Brain microvascular endothelial cell (primary cell): ENCODE data around the gene ARCN1.

Experiments
- DNase-seq: peaks from one replicate; pipeline ENCODE4 v3.0.0-alpha.2; 2020
- H3K27ac ChIP-seq: fragments of 250-450 bp; sonication (Bioruptor Pico); 2 replicates; pipeline ENCODE4 v1.5.1; 2020; ENCODE audit warnings: mild to moderate bottlenecking, moderate library complexity
- H3K27me3 ChIP-seq: fragments of 250-450 bp; sonication (Bioruptor Pico); replicated peaks from 2 replicates; pipeline ENCODE4 v1.5.1; 2020; ENCODE audit warnings: mild to moderate bottlenecking
- H3K36me3 ChIP-seq: fragments of 250-450 bp; sonication (Bioruptor Pico); replicated peaks from 2 replicates; pipeline ENCODE4 v1.5.1; 2020; ENCODE audit warnings: mild to moderate bottlenecking
- H3K4me3 ChIP-seq: 2 replicates; pipeline ENCODE4 v1.5.1; 2011; ENCODE audit warnings: low read depth, mild to moderate bottlenecking, control low read depth, low read length, moderate library complexity
- CTCF ChIP-seq: IDR thresholded peaks from 2 replicates; pipeline ENCODE4 v1.5.1; 2011; ENCODE audit warnings: low read depth, mild to moderate bottlenecking, moderate library complexity, low read length, control low read depth, inconsistent platforms; ENCODE audit errors: missing control alignments
- in situ Hi-C: cut with HindIII; loops from 2 replicates; pipeline ENCODE4 v1.10.0; 2017; ENCODE audit warnings: low sequenced_read_pairs, low pct_ligation_motif_present

ARCN1 gene

GRCh38 chr11:118628861-118629549, 56.8 kb downstream of the ARCN1 start:
- H3K36me3 ChIP-seq, result peaks cover 88% of the 10 kb centered on the region
- no peak overlapping the region for H3K27ac ChIP-seq
- no peak for TF ChIP-seq CTCF
- no peak overlapping the region for H3K4me3 ChIP-seq
- no peak for DNase-seq
- no peaks in the 10 kb centered on the region for H3K27me3 ChIP-seq
- in situ Hi-C loops, result no loop called here

GRCh38 chr11:118629761-118630661, 57.8 kb downstream of the ARCN1 start:
- in situ Hi-C loops, result no loop called here
- no peak overlapping the region for H3K27ac ChIP-seq

GRCh38 chr11:118631142-118631909, 59.1 kb downstream of the ARCN1 start:
- DNase-seq, result no peak
- Histone ChIP-seq H3K27me3 (no peaks in the 10 kb centered on the region), H3K27ac (no peak overlapping the region), H3K4me3 (no peak overlapping the region), H3K36me3 (peaks cover 97% of the 10 kb centered on the region)
- in situ Hi-C loops, result no loop called here
- TF ChIP-seq CTCF, result no peak

More at GRCh38 chr11:118629761-118630661, 57.8 kb downstream of the ARCN1 start:
- H3K36me3 ChIP-seq, result peaks cover 93% of the 10 kb centered on the region
- TF ChIP-seq CTCF, result no peak
- DNase-seq, result no peak
- H3K4me3 ChIP-seq, result no peak overlapping the region
- H3K27me3 ChIP-seq, result no peaks in the 10 kb centered on the region

GRCh38 chr11:118632577-118633318, 60.5 kb downstream of the ARCN1 start:
- Histone ChIP-seq H3K27me3 (no peaks in the 10 kb centered on the region), H3K27ac (no peak overlapping the region), H3K4me3 (no peak overlapping the region), H3K36me3 (peaks cover 97% of the 10 kb centered on the region)
- in situ Hi-C loops, result no loop called here
- TF ChIP-seq CTCF, result no peak
- no peak for DNase-seq

- in situ Hi-C loops, result no loop called here
- Histone ChIP-seq H3K4me3 (no peak overlapping the region), H3K27me3 (no peaks in the 10 kb centered on the region), H3K27ac (no peak overlapping the region), H3K36me3 (peaks cover 96% of the 10 kb centered on the region)
- TF ChIP-seq CTCF, result no peak
- DNase-seq, result no peak
These were observed 61.1 kb downstream of the ARCN1 start for GRCh38 chr11:118633319-118633690.
